ENCODE results near the gene TAF1.

GRCh38 chrX:71496476-71496875 is 130.3 kb downstream of the TAF1 start:
- TF ChIP-seq ZNF20 (CRISPR knock-in tag; IDR thresholded peaks at IDR 0.05) (no peak), ZBTB40 (IDR thresholded peaks at IDR 0.05) (no peak), ZBTB40 (CRISPR knock-in tag; IDR thresholded peaks at IDR 0.05) (no peak), ZSCAN25 (CRISPR knock-in tag; IDR thresholded peaks at IDR 0.05) (no peak), ZNF609 (CRISPR knock-in tag; IDR thresholded peaks at IDR 0.05; ENCODE audit: borderline replicate concordance) (no peak), ZNF3 (CRISPR knock-in tag; IDR thresholded peaks at IDR 0.05) (no peak), EP300 (IDR thresholded peaks at IDR 0.05; ENCODE audit: low read depth in 2 of 2, low read length in 2 of 2) (no peak), EP300 (CRISPR knock-in tag; IDR thresholded peaks at IDR 0.05; ENCODE audit: borderline replicate concordance) (no peak), YY1 (IDR thresholded peaks at IDR 0.05; ENCODE audit: insufficient read depth, insufficient replicate concordance, low read depth, low read length) (no peak), GZF1 (CRISPR knock-in tag; IDR thresholded peaks at IDR 0.05) (no peak), RAD21 (CRISPR knock-in tag; IDR thresholded peaks at IDR 0.05) (no peak), HNRNPK (IDR thresholded peaks at IDR 0.05; ENCODE audit: low read depth, low read length, poor library complexity, severe bottlenecking) (no peak), FOXA1 (IDR thresholded peaks at IDR 0.05) (no peak), FOXA1 (CRISPR knock-in tag; IDR thresholded peaks at IDR 0.05) (no peak), NFYB (CRISPR knock-in tag; IDR thresholded peaks at IDR 0.05) (no peak), CREB3 (CRISPR knock-in tag; IDR thresholded peaks at IDR 0.05) (no peak)

All from HepG2 (cell line).